Type B pancreatic cell (in vitro differentiated cells): ENCODE measurements around the gene NFASC. TPM values are rescaled to one million over a fixed set of nuclear protein-coding genes. Genes with fewer than 3 reads are reported as not detected.

Source experiments
- DNase-seq: peaks from one replicate; pipeline ENCODE4 v3.0.0; 2021; ENCODE audit warnings: mixed read lengths; ENCODE audit not compliant: unreplicated experiment; ENCODE audit errors: extremely low spot score
- H3K27ac Mint-ChIP-seq: 2 replicates; pipeline ENCODE4 v1.8.0; 2021; ENCODE audit warnings: mild to moderate bottlenecking, mixed read lengths
- H3K27me3 Mint-ChIP-seq: 2 replicates; pipeline ENCODE4 v1.8.0; 2021; ENCODE audit warnings: mixed read lengths
- H3K36me3 Mint-ChIP-seq: 2 replicates; pipeline ENCODE4 v1.8.0; 2021; ENCODE audit warnings: mixed read lengths
- H3K4me1 Mint-ChIP-seq: one replicate; pipeline ENCODE4 v1.8.0; 2021; ENCODE audit warnings: mixed read lengths; ENCODE audit not compliant: unreplicated experiment
- H3K4me3 Mint-ChIP-seq: 2 replicates; pipeline ENCODE4 v1.8.0; 2021; ENCODE audit warnings: mild to moderate bottlenecking, mixed read lengths
- H3K9me3 Mint-ChIP-seq: 2 replicates; pipeline ENCODE4 v1.8.0; 2021; ENCODE audit warnings: mixed read lengths
- CTCF ChIP-seq: fragments of 200-600 bp; sonication (generic); conservative IDR thresholded peaks from 2 replicates; pipeline ENCODE4 v1.5.0; 2021; ENCODE audit warnings: antibody characterized with exemption, mild to moderate bottlenecking
- total RNA-seq: library from RNA; stranded (reverse); gene quantifications from 2 replicates; pipeline ENCODE4 v1.2.1, GENCODE V29; 2021; ENCODE audit warnings: low replicate concordance

The NFASC gene
- total RNA-seq, 1 donor from 2014 or later: 16.4 TPM

GRCh38 chr1:204885288-204885711 lies 14.6 kb downstream of the NFASC start:
- H3K27me3 Mint-ChIP-seq: peaks cover 62% of the 10 kb centered on the region

GRCh38 chr1:204885790-204886189 lies 15.1 kb downstream of the NFASC start:
- Mint-ChIP-seq H3K27ac (no peak overlapping the region), H3K27me3 (peaks cover 64% of the 10 kb centered on the region), H3K9me3 (no peaks in the 10 kb centered on the region), H3K4me1 (peaks cover 19% of the 10 kb centered on the region), H3K4me3 (no peak overlapping the region), H3K36me3 (no peaks in the 10 kb centered on the region)
- DNase-seq: no peak
- TF ChIP-seq CTCF: no peak

More at GRCh38 chr1:204885288-204885711, 14.6 kb downstream of the NFASC start:
- Mint-ChIP-seq H3K27ac (no peak overlapping the region), H3K4me1 (peaks cover 19% of the 10 kb centered on the region), H3K9me3 (no peaks in the 10 kb centered on the region), H3K36me3 (no peaks in the 10 kb centered on the region), H3K4me3 (no peak overlapping the region)
- DNase-seq: no peak
- TF ChIP-seq CTCF: no peak

DNA sequence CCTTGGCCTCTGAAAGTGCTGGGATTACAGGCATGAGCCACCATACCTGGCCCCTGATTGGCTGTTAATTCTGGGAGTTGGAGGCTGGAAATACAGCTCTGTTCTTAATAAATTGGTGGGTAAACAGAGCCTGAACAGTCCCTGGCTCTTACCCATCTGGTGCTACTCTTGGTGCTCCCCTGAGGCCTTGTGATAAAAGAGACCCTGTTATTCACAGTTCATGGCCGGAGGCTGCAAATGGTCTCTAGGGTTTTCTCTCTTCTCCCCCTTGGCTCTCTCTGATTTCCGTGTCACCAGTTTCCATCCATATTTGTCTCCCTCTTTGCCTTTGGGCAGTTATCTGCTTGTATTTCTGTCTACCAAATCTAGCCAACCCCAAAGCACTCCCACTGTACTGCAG lies 17.2 kb downstream of the NFASC start:
- H3K36me3 Mint-ChIP-seq: no peaks in the 10 kb centered on the region
- peaks cover 10% of the 10 kb centered on the region for H3K4me1 Mint-ChIP-seq
- DNase-seq: no peak
- H3K4me3 Mint-ChIP-seq: no peak overlapping the region
- TF ChIP-seq CTCF: no peak
- no peaks in the 10 kb centered on the region for H3K9me3 Mint-ChIP-seq
- no peak overlapping the region for H3K27ac Mint-ChIP-seq
- H3K27me3 Mint-ChIP-seq: peaks cover 68% of the 10 kb centered on the region

DNA sequence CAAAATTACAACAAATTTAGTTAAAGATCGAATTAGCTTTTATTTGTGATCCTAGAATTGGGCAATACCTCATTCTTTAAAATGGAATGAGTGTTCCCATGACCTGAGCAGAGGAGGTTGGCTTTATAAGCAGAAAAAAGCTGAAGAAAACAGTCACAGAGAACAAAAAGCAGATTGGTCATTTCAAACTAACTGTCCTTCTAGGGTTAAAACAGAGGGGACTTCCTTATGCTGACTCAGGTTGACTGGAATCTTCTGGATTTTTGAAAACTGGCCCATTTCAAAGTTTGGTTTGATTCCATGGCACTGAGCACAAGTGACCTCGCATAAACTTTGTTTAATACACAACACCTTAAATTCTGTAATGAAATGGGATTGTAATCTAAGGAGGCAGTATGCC lies 17.6 kb downstream of the NFASC start:
- H3K4me1 Mint-ChIP-seq: peaks cover 10% of the 10 kb centered on the region
- H3K9me3 Mint-ChIP-seq: no peaks in the 10 kb centered on the region
- DNase-seq: no peak
- no peak for TF ChIP-seq CTCF
- no peaks in the 10 kb centered on the region for H3K36me3 Mint-ChIP-seq
- peaks cover 69% of the 10 kb centered on the region for H3K27me3 Mint-ChIP-seq
- H3K4me3 Mint-ChIP-seq: no peak overlapping the region
- no peak overlapping the region for H3K27ac Mint-ChIP-seq

DNA sequence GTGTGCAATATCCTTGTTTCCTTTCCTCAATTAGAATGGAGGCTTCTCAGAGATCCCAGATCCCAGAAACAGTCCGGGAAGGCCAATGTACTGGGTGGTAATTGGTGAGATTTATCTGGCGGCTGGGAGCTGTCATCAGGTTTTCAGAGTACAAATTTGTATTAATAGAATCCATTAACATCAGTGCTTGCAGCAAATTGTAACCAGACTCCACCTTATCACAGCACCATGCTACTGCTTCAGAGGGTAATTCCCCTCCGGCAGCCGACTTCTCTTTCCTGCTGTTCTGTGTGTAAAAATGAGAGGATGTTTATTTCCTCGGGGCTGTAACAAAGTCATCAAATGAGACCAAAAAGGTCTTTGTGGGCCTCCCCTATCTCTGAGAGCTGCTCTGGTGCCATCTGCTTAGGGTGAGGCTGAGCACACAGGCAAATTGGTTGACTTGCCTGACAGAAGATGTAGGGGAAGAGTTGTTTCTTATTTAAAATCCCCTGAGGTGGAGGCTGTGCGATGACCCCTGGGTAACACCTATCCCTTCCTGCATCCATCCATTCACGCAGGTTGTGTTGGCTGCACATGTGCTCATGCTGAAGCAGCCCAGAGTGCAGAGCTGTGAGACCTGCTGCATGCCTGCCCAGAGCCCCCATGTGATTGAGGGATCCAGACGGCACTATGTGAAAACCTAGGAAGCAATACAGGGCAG lies 19.2 kb downstream of the NFASC start:
- H3K27ac Mint-ChIP-seq: no peak overlapping the region
- no peak overlapping the region for H3K4me3 Mint-ChIP-seq
- TF ChIP-seq CTCF: no peak
- no peaks in the 10 kb centered on the region for H3K9me3 Mint-ChIP-seq
- no peak for DNase-seq
- peaks cover 77% of the 10 kb centered on the region for H3K27me3 Mint-ChIP-seq
- H3K4me1 Mint-ChIP-seq: peaks cover 10% of the 10 kb centered on the region
- no peaks in the 10 kb centered on the region for H3K36me3 Mint-ChIP-seq
